Breast epithelium (tissue), 3 donors: ENCODE measurements around the gene GPM6B.

Source experiments
- CTCF ChIP-seq, 3 donors: fragments of 450-650 bp; IDR thresholded peaks; one replicate each; pipeline ENCODE4 v1.5.1; 2016 to 2017; ENCODE audit warnings: antibody characterized with exemption in 3 of 3, mild to moderate bottlenecking in 3 of 3, moderate library complexity in 3 of 3
- POLR2A ChIP-seq: fragments of 450-650 bp; IDR thresholded peaks from one replicate; pipeline ENCODE4 v1.6.1; 2016; ENCODE audit warnings: antibody characterized with exemption, mild to moderate bottlenecking, moderate library complexity
- POLR2AphosphoS5 ChIP-seq, 3 donors: sonication (generic); formaldehyde crosslinking; IDR thresholded peaks; one replicate each; pipeline ENCODE4 v1.6.1; 2017; ENCODE audit warnings: antibody characterized with exemption in 3 of 3

- TF ChIP-seq CTCF (IDR thresholded peaks at IDR 0.05), result no peak
- no peak for TF ChIP-seq POLR2AphosphoS5 (IDR thresholded peaks at IDR 0.05)
- no peak for TF ChIP-seq POLR2A
Measured at GRCh38 chrX:13793897-13794296, 23.0 kb downstream of the GPM6B start.
